Measurements from ENCODE around the gene SUCO. TPM values are rescaled to one million over a fixed set of nuclear protein-coding genes. Genes with fewer than 3 reads are reported as not detected.

SUCO gene
- total and polyA plus RNA-seq, 2 of the 4 experiments (the other 2 are of a cell fraction): 11.4 to 21.5 TPM

DNA sequence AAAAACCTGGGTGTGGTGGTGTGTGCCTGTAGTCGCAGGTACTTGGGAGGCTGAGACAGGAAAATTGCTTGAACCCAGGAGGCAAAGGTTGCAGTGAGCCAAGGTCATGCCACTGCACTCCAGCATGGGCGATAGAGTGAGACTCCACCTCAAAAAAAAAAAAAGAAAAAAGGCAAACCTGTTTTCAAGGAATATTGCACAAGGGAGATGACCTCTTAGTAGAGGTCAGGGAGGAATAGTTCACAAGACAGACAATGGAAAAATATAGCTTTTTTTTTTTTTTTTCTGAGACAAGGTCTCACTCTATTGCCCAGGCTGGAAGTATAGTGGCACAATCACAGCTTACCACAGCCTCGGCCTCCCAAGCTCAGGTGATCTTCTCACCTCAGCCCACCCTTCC lies 22.5 kb upstream of the SUCO start:
- Histone ChIP-seq H3K4ac (ENCODE audit: low read depth, low read length) (no peak overlapping the region), H4K5ac (ENCODE audit: low read depth, low read length) (no peak overlapping the region), H2AFZ (replicated peaks; ENCODE audit: low read length, poor library complexity) (no peak overlapping the region), H3K4me2 (ENCODE audit: low read depth, low read length) (no peak overlapping the region), H3K4me3 (ENCODE audit: insufficient read depth, low read depth, low read length) (no peak overlapping the region), H3K14ac (replicated peaks; ENCODE audit: low read depth, low read length) (no peak overlapping the region), H2BK20ac (ENCODE audit: low read depth, low read length) (no peak overlapping the region), H3K79me1 (ENCODE audit: low read depth in 1 of 2, low read length in 2 of 2) (no peaks in the 10 kb centered on the region), H2BK120ac (ENCODE audit: low read depth, low read length) (no peak overlapping the region), H3K27ac (ENCODE audit: insufficient read depth, low read length) (no peak overlapping the region), H3K4me1 (ENCODE audit: control insufficient read depth, insufficient read depth, low read length) (no peaks in the 10 kb centered on the region), H4K91ac (ENCODE audit: insufficient read depth, low read depth, low read length) (no peak overlapping the region), H2AK5ac (ENCODE audit: low read depth, low read length) (no peak overlapping the region), H4K8ac (ENCODE audit: low read depth in 2 of 2, low read length in 2 of 2) (no peak overlapping the region), H3K36me3 (ENCODE audit: control insufficient read depth, insufficient read depth, low read length) (no peaks in the 10 kb centered on the region), H3K18ac (ENCODE audit: low read depth, low read length) (no peak overlapping the region), H3K9me1 (ENCODE audit: insufficient read depth, low read length) (no peaks in the 10 kb centered on the region), H2BK15ac (ENCODE audit: low read depth, low read length) (no peak overlapping the region), H3K9ac (ENCODE audit: low read depth, low read length) (no peak overlapping the region), H4K20me1 (ENCODE audit: insufficient read depth, low read length) (no peaks in the 10 kb centered on the region), H2BK5ac (ENCODE audit: low read depth, low read length, poor library complexity, severe bottlenecking) (no peak overlapping the region), H3K23ac (ENCODE audit: low read depth, low read length) (no peak overlapping the region), H2AK9ac (replicated peaks; ENCODE audit: low read depth, low read length, poor library complexity) (no peak overlapping the region), H3K56ac (ENCODE audit: extremely low read depth, insufficient read depth, low read length) (no peak overlapping the region), H3K9me3 (ENCODE audit: control insufficient read depth, insufficient read depth, low read length) (peaks cover 1% of the 10 kb centered on the region; the same call in 1 of the 2 replicates), H3K27me3 (ENCODE audit: control insufficient read depth, insufficient read depth, low read length) (peaks cover 12% of the 10 kb centered on the region)
- POLR2A ChIA-PET (ENCODE audit: unreplicated experiment): no interaction called here
- ATAC-seq (ENCODE audit: low read depth): no peak
- dilution Hi-C loops (cut with HindIII; ENCODE audit: low sequenced_read_pairs, unreplicated experiment) (no loop called here), intact Hi-C loops (cut with micrococcal nuclease) (no loop called here), in situ Hi-C loops (cut with MboI; ENCODE audit: low sequenced_read_pairs) (no loop called here)
- CTCF ChIA-PET: interaction anchor here (1.1 kb wide), 1 partner anchor 9 kb away, joined by 3 read pairs; no protein-coding TSS in a partner anchor
- WGBS, 2 experiments (ENCODE audit: extremely low coverage in 2 of 2, insufficient read length in 1 of 2): no CpG with 5 or more reads among the region's 3 CpGs
- no peak for DNase-seq
- BruUV-seq (replicated peaks): no TSS peak
- TF ChIP-seq POLR2A (IDR thresholded peaks at IDR 0.05; ENCODE audit: low read depth, low read length): no peak
- no peak for TF ChIP-seq MXI1 (IDR thresholded peaks at IDR 0.05; ENCODE audit: borderline replicate concordance, low read depth, low read length)
- no peak for TF ChIP-seq RFX5 (IDR thresholded peaks at IDR 0.05; ENCODE audit: low read depth, low read length)
- TF ChIP-seq BHLHE40 (IDR thresholded peaks at IDR 0.05; ENCODE audit: low read depth, low read length): no peak
- TF ChIP-seq SMC3 (IDR thresholded peaks at IDR 0.05; ENCODE audit: low read depth, low read length): no peak
- TF ChIP-seq, protein P1, sequence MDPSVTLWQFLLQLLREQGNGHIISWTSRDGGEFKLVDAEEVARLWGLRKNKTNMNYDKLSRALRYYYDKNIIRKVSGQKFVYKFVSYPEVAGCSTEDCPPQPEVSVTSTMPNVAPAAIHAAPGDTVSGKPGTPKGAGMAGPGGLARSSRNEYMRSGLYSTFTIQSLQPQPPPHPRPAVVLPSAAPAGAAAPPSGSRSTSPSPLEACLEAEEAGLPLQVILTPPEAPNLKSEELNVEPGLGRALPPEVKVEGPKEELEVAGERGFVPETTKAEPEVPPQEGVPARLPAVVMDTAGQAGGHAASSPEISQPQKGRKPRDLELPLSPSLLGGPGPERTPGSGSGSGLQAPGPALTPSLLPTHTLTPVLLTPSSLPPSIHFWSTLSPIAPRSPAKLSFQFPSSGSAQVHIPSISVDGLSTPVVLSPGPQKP (IDR thresholded peaks at IDR 0.05; ENCODE audit: borderline replicate concordance, low read depth, low read length): no peak
- no peak for TF ChIP-seq NFE2L2 (IDR thresholded peaks at IDR 0.05; ENCODE audit: low read depth, low read length)
- TF ChIP-seq, protein P2, sequence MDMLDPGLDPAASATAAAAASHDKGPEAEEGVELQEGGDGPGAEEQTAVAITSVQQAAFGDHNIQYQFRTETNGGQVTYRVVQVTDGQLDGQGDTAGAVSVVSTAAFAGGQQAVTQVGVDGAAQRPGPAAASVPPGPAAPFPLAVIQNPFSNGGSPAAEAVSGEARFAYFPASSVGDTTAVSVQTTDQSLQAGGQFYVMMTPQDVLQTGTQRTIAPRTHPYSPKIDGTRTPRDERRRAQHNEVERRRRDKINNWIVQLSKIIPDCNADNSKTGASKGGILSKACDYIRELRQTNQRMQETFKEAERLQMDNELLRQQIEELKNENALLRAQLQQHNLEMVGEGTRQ (IDR thresholded peaks at IDR 0.05; ENCODE audit: low read depth, low read length): no peak
- no peak for TF ChIP-seq RAD21 (IDR thresholded peaks at IDR 0.05; ENCODE audit: low read length)
- TF ChIP-seq RCOR1 (IDR thresholded peaks at IDR 0.05; ENCODE audit: insufficient replicate concordance, low read length): no peak

Data from IMR-90 (cell line).